IMR-90 (cell line): ENCODE results near the gene SLC39A11. TPM values are rescaled to one million over a fixed set of nuclear protein-coding genes. Genes with fewer than 3 reads are reported as not detected.

Experiments
- ATAC-seq: fragments of 200-7000 bp; cut with Tn5 transposase; 2 replicates; pipeline ENCODE4 v1.9.1; 2020; ENCODE audit warnings: low read depth, mild to moderate bottlenecking, moderate library complexity
- BruUV-seq: library from RNA; stranded (reverse); fragments of 400-500 nt; replicated peaks from 2 replicates; lab custom pipeline; 2021; lab: Mats Ljungman, UMichigan
- CTCF ChIA-PET: fragments of 300-600 bp; formaldehyde crosslinking; extraction: SDS; loops from one replicate; lab custom pipeline; 2021; ENCODE audit warnings: antibody characterized with exemption; lab: Yijun Ruan, JAX
- POLR2A ChIA-PET: fragments of 300-600 bp; sonication (Branson Sonifier 250); formaldehyde crosslinking; loops from one replicate; lab custom pipeline; 2022; ENCODE audit warnings: antibody characterized with exemption; ENCODE audit not compliant: unreplicated experiment; lab: Charles Lee
- DNase-seq: peaks from one replicate; pipeline ENCODE4 v3.0.0; 2013
- H2AFZ ChIP-seq: replicated peaks from 2 replicates; pipeline ENCODE3; 2013; ENCODE audit warnings: low read length, mild to moderate bottlenecking; ENCODE audit not compliant: poor library complexity
- H2AK5ac ChIP-seq: 2 replicates; pipeline ENCODE4 v1.6.1; 2013; ENCODE audit warnings: low read depth, low read length, inconsistent platforms
- H2AK9ac ChIP-seq: replicated peaks from 2 replicates; pipeline ENCODE3; 2013; ENCODE audit warnings: mild to moderate bottlenecking, low read depth, low read length, moderate library complexity; ENCODE audit not compliant: poor library complexity
- H2BK120ac ChIP-seq: 2 replicates; pipeline ENCODE4 v1.6.1; 2013; ENCODE audit warnings: low read depth, low read length, inconsistent platforms
- H2BK15ac ChIP-seq: 3 replicates; pipeline ENCODE4 v1.6.1; 2013; ENCODE audit warnings: low read depth, low read length, inconsistent platforms
- H2BK20ac ChIP-seq: 2 replicates; pipeline ENCODE4 v1.6.1; 2013; ENCODE audit warnings: low read depth, mild to moderate bottlenecking, inconsistent platforms, low read length, moderate library complexity
- H2BK5ac ChIP-seq: 2 replicates; pipeline ENCODE4 v1.6.1; 2013; ENCODE audit warnings: mild to moderate bottlenecking, low read depth, low read length, inconsistent platforms; ENCODE audit not compliant: poor library complexity, severe bottlenecking
- H3K14ac ChIP-seq: replicated peaks from 2 replicates; pipeline ENCODE4 v1.6.1; 2013; ENCODE audit warnings: low read depth, low read length, inconsistent platforms
- H3K18ac ChIP-seq: 2 replicates; pipeline ENCODE4 v1.6.1; 2013; ENCODE audit warnings: low read depth, low read length, control low read depth
- H3K23ac ChIP-seq: 2 replicates; pipeline ENCODE4 v1.6.1; 2013; ENCODE audit warnings: low read depth, low read length, inconsistent platforms
- H3K27ac ChIP-seq: 2 replicates; pipeline ENCODE4 v1.5.1; 2013; ENCODE audit warnings: mild to moderate bottlenecking, control low read depth, low read length; ENCODE audit not compliant: insufficient read depth
- H3K27me3 ChIP-seq: 2 replicates; pipeline ENCODE4 v1.6.1; 2013; ENCODE audit warnings: low read length; ENCODE audit not compliant: control insufficient read depth, insufficient read depth
- H3K36me3 ChIP-seq: 2 replicates; pipeline ENCODE4 v1.6.1; 2013; ENCODE audit warnings: low read length, mixed read lengths; ENCODE audit not compliant: control insufficient read depth, insufficient read depth
- H3K4ac ChIP-seq: 2 replicates; pipeline ENCODE4 v1.6.1; 2013; ENCODE audit warnings: low read depth, low read length, inconsistent platforms
- H3K4me1 ChIP-seq: 2 replicates; pipeline ENCODE4 v1.6.1; 2013; ENCODE audit warnings: low read length, mixed read lengths; ENCODE audit not compliant: control insufficient read depth, insufficient read depth
- H3K4me2 ChIP-seq: 2 replicates; pipeline ENCODE4 v1.6.1; 2013; ENCODE audit warnings: low read depth, mild to moderate bottlenecking, control low read depth, low read length, moderate library complexity
- H3K4me3 ChIP-seq: 2 replicates; pipeline ENCODE4 v1.5.1; 2013; ENCODE audit warnings: low read depth, mild to moderate bottlenecking, control low read depth, low read length, moderate library complexity; ENCODE audit not compliant: insufficient read depth
- H3K56ac ChIP-seq: 2 replicates; pipeline ENCODE4 v1.6.1; 2013; ENCODE audit warnings: low read length, inconsistent platforms; ENCODE audit not compliant: insufficient read depth; ENCODE audit errors: extremely low read depth
- H3K79me1 ChIP-seq, 2 experiments: 2 replicates each; pipeline ENCODE4 v1.6.1; 2013; ENCODE audit warnings: low read length in 2 of 2, inconsistent platforms in 1 of 2, low read depth in 1 of 2
- H3K9ac ChIP-seq: 2 replicates; pipeline ENCODE4 v1.6.1; 2013; ENCODE audit warnings: low read depth, low read length, control low read depth
- H3K9me1 ChIP-seq: 2 replicates; pipeline ENCODE4 v1.6.1; 2013; ENCODE audit warnings: low read length, inconsistent platforms; ENCODE audit not compliant: insufficient read depth
- H3K9me3 ChIP-seq: 2 replicates; pipeline ENCODE4 v1.6.1; 2013; ENCODE audit warnings: low read length; ENCODE audit not compliant: control insufficient read depth, insufficient read depth
- H4K20me1 ChIP-seq: 2 replicates; pipeline ENCODE4 v1.6.1; 2013; ENCODE audit warnings: low read length, inconsistent platforms; ENCODE audit not compliant: insufficient read depth
- H4K5ac ChIP-seq: 2 replicates; pipeline ENCODE4 v1.6.1; 2013; ENCODE audit warnings: mild to moderate bottlenecking, low read depth, low read length, control low read depth
- H4K8ac ChIP-seq, 2 experiments: 2 replicates each; pipeline ENCODE4 v1.6.1; 2013; ENCODE audit warnings: low read depth in 2 of 2, low read length in 2 of 2, control low read depth in 1 of 2, inconsistent platforms in 1 of 2
- H4K91ac ChIP-seq: 2 replicates; pipeline ENCODE4 v1.6.1; 2013; ENCODE audit warnings: low read depth, low read length, inconsistent platforms; ENCODE audit not compliant: insufficient read depth
- CEBPB ChIP-seq: IDR thresholded peaks from 2 replicates; pipeline ENCODE4 v1.6.1; 2012; ENCODE audit warnings: low read depth, low read length, improper control_type of control experiment
- CHD1 ChIP-seq: IDR thresholded peaks from 2 replicates; pipeline ENCODE4 v1.6.1; 2012; ENCODE audit warnings: low read depth, low read length, improper control_type of control experiment
- CTCF ChIP-seq: conservative IDR thresholded peaks from 2 replicates; pipeline ENCODE4 v1.5.1; 2012; ENCODE audit warnings: mild to moderate bottlenecking, low read depth, low read length, improper control_type of control experiment
- ELK1 ChIP-seq: fragments of 150-350 bp; IDR thresholded peaks from 2 replicates; pipeline ENCODE4 v1.6.1; 2016; ENCODE audit warnings: low read depth, mild to moderate bottlenecking, low read length, moderate library complexity, borderline replicate concordance
- FOS ChIP-seq: fragments of 150-350 bp; IDR thresholded peaks from 2 replicates; pipeline ENCODE4 v1.6.1; 2016; ENCODE audit warnings: low read depth, low read length
- MAFK ChIP-seq: IDR thresholded peaks from 2 replicates; pipeline ENCODE4 v1.6.1; 2012; ENCODE audit warnings: low read depth, low read length, improper control_type of control experiment
- MAZ ChIP-seq: IDR thresholded peaks from 2 replicates; pipeline ENCODE4 v1.6.1; 2012; ENCODE audit warnings: low read depth, mild to moderate bottlenecking, low read length, improper control_type of control experiment, moderate library complexity, borderline replicate concordance
- MXI1 ChIP-seq: IDR thresholded peaks from 2 replicates; pipeline ENCODE4 v1.6.1; 2012; ENCODE audit warnings: low read depth, mild to moderate bottlenecking, low read length, moderate library complexity, borderline replicate concordance
- NFE2L2 ChIP-seq: fragments of 150-350 bp; IDR thresholded peaks from 2 replicates; pipeline ENCODE4 v1.6.1; 2016; ENCODE audit warnings: low read depth, mild to moderate bottlenecking, low read length
- POLR2A ChIP-seq: IDR thresholded peaks from 2 replicates; pipeline ENCODE4 v1.6.1; 2012; ENCODE audit warnings: mild to moderate bottlenecking, low read depth, low read length
- RAD21 ChIP-seq: IDR thresholded peaks from 2 replicates; pipeline ENCODE4 v1.6.1; 2012; ENCODE audit warnings: low read length, improper control_type of control experiment
- RCOR1 ChIP-seq: IDR thresholded peaks from 2 replicates; pipeline ENCODE4 v1.6.1; 2012; ENCODE audit warnings: mild to moderate bottlenecking, low read length, improper control_type of control experiment; ENCODE audit not compliant: insufficient replicate concordance
- SMC3 ChIP-seq: fragments of 150-350 bp; IDR thresholded peaks from 2 replicates; pipeline ENCODE4 v1.6.1; 2016; ENCODE audit warnings: low read depth, mild to moderate bottlenecking, antibody characterized with exemption, low read length, moderate library complexity
- WGBS, 2 experiments: methylation state at CpG; one replicate each; pipeline versions ENCODE4 v1.1.5 to v1.1.7; 2013; ENCODE audit warnings: missing lambda C conversion rate in 2 of 2; ENCODE audit not compliant: insufficient read length in 1 of 2; ENCODE audit errors: extremely low coverage in 2 of 2; 5-methylcytosine and 5-hydroxymethylcytosine counted together
- dilution Hi-C: fragments of 300-500 bp; cut with HindIII; formaldehyde crosslinking; loops from one replicate; pipeline ENCODE4 v1.14.3; 2018; ENCODE audit warnings: low sequenced_read_pairs; ENCODE audit not compliant: unreplicated experiment
- in situ Hi-C: fragments of 300-500 bp; cut with MboI; formaldehyde crosslinking; loops from 3 replicates; pipeline ENCODE4 v1.14.3; 2019; ENCODE audit warnings: low sequenced_read_pairs, inconsistent platforms, mixed read lengths
- intact Hi-C: fragments of 100-400 bp; cut with micrococcal nuclease; formaldehyde crosslinking; loops from 2 replicates; pipeline ENCODE4 v1.10.0; 2022
- polyA plus RNA-seq, 3 experiments: library from polyadenylated mRNA; depleted of rRNA; stranded (reverse); fragments of >200 nt; gene quantifications; 2 replicates each; pipeline ENCODE4 v1.2.3, GENCODE V29; 2012; ENCODE audit warnings: low replicate concordance in 1 of 3
- total RNA-seq: library from RNA; depleted of rRNA; stranded (reverse); fragments of >200 nt; gene quantifications from 2 replicates; pipeline ENCODE4 v1.2.3, GENCODE V29; 2012

The SLC39A11 gene
- total and polyA plus RNA-seq, 2 of the 4 experiments (the other 2 are of a cell fraction), result 8.8 to 14.3 TPM

- 100% methylated on average over 1 of the region's 6 CpGs; no CpG with 5 or more reads in 1 of the 2 experiments for WGBS, 2 experiments
- DNase-seq, result no peak
- TF ChIP-seq CHD1 (no peak), SMC3 (no peak), FOS (no peak), RAD21 (no peak), CTCF (no peak), ELK1 (no peak), MXI1 (no peak), MAFK (no peak), POLR2A (no peak), MAZ (no peak), NFE2L2 (no peak), RCOR1 (no peak), CEBPB (no peak)
- Histone ChIP-seq H4K91ac (no peak overlapping the region), H3K27me3 (no peaks in the 10 kb centered on the region), H3K36me3 (no peaks in the 10 kb centered on the region), H3K79me1 (peaks cover 4 to 5% of the 10 kb centered on the region in 2 experiments; a peak in 2 of 4 replicates), H3K4me3 (no peak overlapping the region), H2AFZ (peak overlapping the region; percentile 23), H2AK9ac (no peak overlapping the region), H3K4me1 (peaks cover 3% of the 10 kb centered on the region; the same call in 1 of the 2 replicates), H3K27ac (no peak overlapping the region), H3K9me3 (no peaks in the 10 kb centered on the region), H2BK15ac (no peak overlapping the region), H3K4me2 (no peak overlapping the region), H4K20me1 (no peaks in the 10 kb centered on the region), H2BK5ac (no peak overlapping the region), H2BK120ac (no peak overlapping the region), H2AK5ac (no peak overlapping the region), H3K18ac (no peak overlapping the region), H3K9ac (no peak overlapping the region), H3K56ac (no peak overlapping the region), H3K23ac (no peak overlapping the region), H4K5ac (no peak overlapping the region), H3K4ac (no peak overlapping the region), H3K14ac (no peak overlapping the region), H4K8ac (no peak overlapping the region), H2BK20ac (no peak overlapping the region), H3K9me1 (peaks cover 4% of the 10 kb centered on the region; the same call in 1 of the 2 replicates)
- ChIA-PET POLR2A (no interaction called here), CTCF (no interaction called here)
- intact Hi-C loops (no loop called here), dilution Hi-C loops (no loop called here), in situ Hi-C loops (no loop called here)
- ATAC-seq, result no peak
- BruUV-seq, result no TSS peak
Observed at GRCh38 chr17:73003487-73003886, 89.0 kb downstream of the SLC39A11 start.
